Right lobe of liver (tissue), 4 donors: ENCODE results near the gene SMARCD2.

Source experiments
- POLR2A ChIP-seq: fragments of 450-650 bp; IDR thresholded peaks from one replicate; pipeline ENCODE4 v1.6.1; 2017; ENCODE audit warnings: antibody characterized with exemption, mild to moderate bottlenecking
- TF ChIP-seq, protein P1 (sequence below), 4 donors: fragments of 200-600 bp in 3 of 4; fragments of 450-650 bp in 1 of 4; IDR thresholded peaks; one replicate each; pipeline versions ENCODE4 v1.5.1 to v1.8.0; 2016 to 2022; ENCODE audit warnings: antibody characterized with exemption in 4 of 4, mild to moderate bottlenecking in 2 of 4
- donor health status: DM: no; HTN: no; CAD: no.
- donor health status: DM: no; HTN: no; CAD: no.
- donor health status: DM: no; HTN: yes; CAD: no.

DNA sequence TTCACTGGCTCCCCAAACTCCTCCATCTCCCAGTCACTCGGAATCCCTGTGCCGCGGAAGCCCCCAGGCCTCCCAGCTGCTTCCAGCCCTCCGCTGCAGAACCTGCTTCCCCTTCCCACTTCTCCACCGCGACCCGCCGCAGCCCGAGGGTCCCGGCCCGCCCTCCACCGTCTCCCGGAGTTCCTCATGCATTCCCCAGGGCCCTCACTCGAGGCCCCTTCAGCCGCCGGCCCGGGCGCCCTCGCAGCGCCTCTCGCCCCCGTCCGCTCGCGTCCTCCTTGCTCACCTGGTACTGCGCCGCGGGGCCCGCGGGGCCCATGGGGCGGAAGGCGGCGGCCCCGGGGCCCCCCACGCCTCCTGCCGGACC, 329 bp downstream of the SMARCD2 start:
- TF ChIP-seq, protein P1, sequence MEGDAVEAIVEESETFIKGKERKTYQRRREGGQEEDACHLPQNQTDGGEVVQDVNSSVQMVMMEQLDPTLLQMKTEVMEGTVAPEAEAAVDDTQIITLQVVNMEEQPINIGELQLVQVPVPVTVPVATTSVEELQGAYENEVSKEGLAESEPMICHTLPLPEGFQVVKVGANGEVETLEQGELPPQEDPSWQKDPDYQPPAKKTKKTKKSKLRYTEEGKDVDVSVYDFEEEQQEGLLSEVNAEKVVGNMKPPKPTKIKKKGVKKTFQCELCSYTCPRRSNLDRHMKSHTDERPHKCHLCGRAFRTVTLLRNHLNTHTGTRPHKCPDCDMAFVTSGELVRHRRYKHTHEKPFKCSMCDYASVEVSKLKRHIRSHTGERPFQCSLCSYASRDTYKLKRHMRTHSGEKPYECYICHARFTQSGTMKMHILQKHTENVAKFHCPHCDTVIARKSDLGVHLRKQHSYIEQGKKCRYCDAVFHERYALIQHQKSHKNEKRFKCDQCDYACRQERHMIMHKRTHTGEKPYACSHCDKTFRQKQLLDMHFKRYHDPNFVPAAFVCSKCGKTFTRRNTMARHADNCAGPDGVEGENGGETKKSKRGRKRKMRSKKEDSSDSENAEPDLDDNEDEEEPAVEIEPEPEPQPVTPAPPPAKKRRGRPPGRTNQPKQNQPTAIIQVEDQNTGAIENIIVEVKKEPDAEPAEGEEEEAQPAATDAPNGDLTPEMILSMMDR (IDR thresholded peaks at IDR 0.05), result no peak
- TF ChIP-seq POLR2A, result no peak
